Vagina (tissue), 2 donors: ENCODE results near the gene PHTF1. TPM values are rescaled to one million over a fixed set of nuclear protein-coding genes. Genes with fewer than 3 reads are reported as not detected.

Experiments used
- DNase-seq, 2 donors: peaks; one replicate each; pipeline ENCODE4 v3.0.0-alpha.2; 2017; ENCODE audit errors: extremely low spot score in 2 of 2
- H3K27ac ChIP-seq: fragments of 200-600 bp; sonication (generic); one replicate; pipeline ENCODE4 v1.5.1; 2019
- H3K27me3 ChIP-seq: fragments of 200-600 bp; sonication (generic); one replicate; pipeline ENCODE4 v1.5.1; 2019
- H3K36me3 ChIP-seq, 2 donors: fragments of 200-600 bp; sonication (generic); one replicate each; pipeline ENCODE4 v1.5.1; 2017 to 2019
- H3K4me1 ChIP-seq: fragments of 200-600 bp; sonication (generic); one replicate; pipeline ENCODE4 v1.5.1; 2019
- H3K4me3 ChIP-seq, 2 donors: fragments of 200-600 bp; sonication (generic); 1 replicate in 1 of 2; 2 replicates in 1 of 2; pipeline ENCODE4 v1.5.1; 2016 to 2019
- H3K9me3 ChIP-seq: fragments of 200-600 bp; sonication (generic); one replicate; pipeline ENCODE4 v1.5.1; 2019
- CTCF ChIP-seq, 3 experiments: fragments of 450-650 bp in 2 of 3; fragments of 200-600 bp in 1 of 3; sonication (generic) in 1 of 3; IDR thresholded peaks; one replicate each; pipeline ENCODE4 v1.5.1; 2017 to 2019; ENCODE audit warnings: antibody characterized with exemption in 3 of 3, mild to moderate bottlenecking in 2 of 3, moderate library complexity in 2 of 3
- POLR2A ChIP-seq, 2 donors: fragments of 450-650 bp; IDR thresholded peaks; one replicate each; pipeline ENCODE4 v1.6.1; 2017; ENCODE audit warnings: antibody characterized with exemption in 2 of 2, mild to moderate bottlenecking in 2 of 2, moderate library complexity in 2 of 2
- POLR2AphosphoS5 ChIP-seq, 2 donors: sonication (generic); formaldehyde crosslinking; IDR thresholded peaks; one replicate each; pipeline ENCODE4 v1.9.0; 2017; ENCODE audit warnings: antibody characterized with exemption in 2 of 2, mild to moderate bottlenecking in 2 of 2, low read depth in 1 of 2; ENCODE audit not compliant: insufficient read depth in 1 of 2
- intact Hi-C: fragments of 100-400 bp; cut with DNase I; formaldehyde crosslinking; loops from one replicate; pipeline ENCODE4 v1.15.1; 2023
- total RNA-seq: library from RNA; depleted of rRNA; stranded (reverse); fragments of >200 nt; gene quantifications from one replicate; pipeline ENCODE4 v1.2.3, GENCODE V29; 2016

Gene PHTF1
- total RNA-seq, 1 donor from 2014 or later: 4.7 TPM

GRCh38 chr1:113780374-113781146 is 21.3 kb upstream of the PHTF1 start:
- no peak for DNase-seq
- TF ChIP-seq POLR2A (IDR thresholded peaks at IDR 0.05) (no peak), CTCF (IDR thresholded peaks at IDR 0.05) (no peak), POLR2AphosphoS5 (IDR thresholded peaks at IDR 0.05; ENCODE audit: insufficient read depth in 1 of 2, low read depth in 1 of 2) (no peak)
- Histone ChIP-seq H3K4me1 (peaks cover 53% of the 10 kb centered on the region), H3K27me3 (no peaks in the 10 kb centered on the region), H3K4me3 (no peak overlapping the region), H3K27ac (no peak overlapping the region), H3K9me3 (no peaks in the 10 kb centered on the region), H3K36me3 (peaks cover 0 to 16% of the 10 kb centered on the region in 2 donors)
- intact Hi-C loops: no loop called here

GRCh38 chr1:113779542-113779941 is 20.3 kb upstream of the PHTF1 start:
- DNase-seq: no peak
- Histone ChIP-seq H3K4me3 (no peak overlapping the region), H3K4me1 (peaks cover 49% of the 10 kb centered on the region), H3K36me3 (peaks cover 0 to 17% of the 10 kb centered on the region in 2 donors), H3K27me3 (no peaks in the 10 kb centered on the region), H3K9me3 (no peaks in the 10 kb centered on the region), H3K27ac (no peak overlapping the region)
- no peak for TF ChIP-seq POLR2A (IDR thresholded peaks at IDR 0.05)
- TF ChIP-seq POLR2AphosphoS5 (IDR thresholded peaks at IDR 0.05; ENCODE audit: insufficient read depth in 1 of 2, low read depth in 1 of 2): no peak
- no peak for TF ChIP-seq CTCF (IDR thresholded peaks at IDR 0.05)
- intact Hi-C loops: no loop called here

GRCh38 chr1:113777561-113777960 is 18.3 kb upstream of the PHTF1 start:
- H3K9me3 ChIP-seq: no peaks in the 10 kb centered on the region
- H3K4me3 ChIP-seq: no peak overlapping the region
- no peak for DNase-seq
- intact Hi-C loops: no loop called here
- H3K27me3 ChIP-seq: no peaks in the 10 kb centered on the region
- peaks cover 36% of the 10 kb centered on the region for H3K4me1 ChIP-seq
- H3K27ac ChIP-seq: no peak overlapping the region
- TF ChIP-seq POLR2A (IDR thresholded peaks at IDR 0.05) (no peak), POLR2AphosphoS5 (IDR thresholded peaks at IDR 0.05; ENCODE audit: insufficient read depth in 1 of 2, low read depth in 1 of 2) (no peak), CTCF (IDR thresholded peaks at IDR 0.05) (no peak)
- H3K36me3 ChIP-seq: peaks cover 0 to 19% of the 10 kb centered on the region in 2 donors

- no peak overlapping the region for H3K27ac ChIP-seq
- H3K9me3 ChIP-seq: no peaks in the 10 kb centered on the region
- intact Hi-C loops: no loop called here
- no peak overlapping the region for H3K4me3 ChIP-seq
- no peaks in the 10 kb centered on the region for H3K27me3 ChIP-seq
- peaks cover 13% of the 10 kb centered on the region for H3K4me1 ChIP-seq
- TF ChIP-seq POLR2AphosphoS5 (IDR thresholded peaks at IDR 0.05; ENCODE audit: insufficient read depth in 1 of 2, low read depth in 1 of 2) (no peak), CTCF (IDR thresholded peaks at IDR 0.05) (no peak)
- H3K36me3 ChIP-seq: peaks cover 0 to 29% of the 10 kb centered on the region in 2 donors
- DNase-seq: no peak
Measured at GRCh38 chr1:113770031-113770430, 10.7 kb upstream of the PHTF1 start.

- intact Hi-C loops: no loop called here
- no peak for TF ChIP-seq POLR2AphosphoS5 (IDR thresholded peaks at IDR 0.05; ENCODE audit: insufficient read depth in 1 of 2, low read depth in 1 of 2)
- no peak for TF ChIP-seq POLR2A (IDR thresholded peaks at IDR 0.05)
- no peak for TF ChIP-seq CTCF (IDR thresholded peaks at IDR 0.05)
- H3K36me3 ChIP-seq: peaks cover 0 to 28% of the 10 kb centered on the region in 2 donors
- DNase-seq: no peak
- peaks cover 13% of the 10 kb centered on the region for H3K4me1 ChIP-seq
- H3K27me3 ChIP-seq: no peaks in the 10 kb centered on the region
- no peak overlapping the region for H3K27ac ChIP-seq
- no peak overlapping the region for H3K4me3 ChIP-seq
- no peaks in the 10 kb centered on the region for H3K9me3 ChIP-seq
Measured at GRCh38 chr1:113769601-113769970, 10.3 kb upstream of the PHTF1 start.
